Measurements from ENCODE around the gene NFATC2. TPM values are rescaled to one million over a fixed set of nuclear protein-coding genes. Genes with fewer than 3 reads are reported as not detected.

Gene NFATC2
- total RNA-seq, 1 experiment from 2014 or later, result 15.8 TPM

DNA sequence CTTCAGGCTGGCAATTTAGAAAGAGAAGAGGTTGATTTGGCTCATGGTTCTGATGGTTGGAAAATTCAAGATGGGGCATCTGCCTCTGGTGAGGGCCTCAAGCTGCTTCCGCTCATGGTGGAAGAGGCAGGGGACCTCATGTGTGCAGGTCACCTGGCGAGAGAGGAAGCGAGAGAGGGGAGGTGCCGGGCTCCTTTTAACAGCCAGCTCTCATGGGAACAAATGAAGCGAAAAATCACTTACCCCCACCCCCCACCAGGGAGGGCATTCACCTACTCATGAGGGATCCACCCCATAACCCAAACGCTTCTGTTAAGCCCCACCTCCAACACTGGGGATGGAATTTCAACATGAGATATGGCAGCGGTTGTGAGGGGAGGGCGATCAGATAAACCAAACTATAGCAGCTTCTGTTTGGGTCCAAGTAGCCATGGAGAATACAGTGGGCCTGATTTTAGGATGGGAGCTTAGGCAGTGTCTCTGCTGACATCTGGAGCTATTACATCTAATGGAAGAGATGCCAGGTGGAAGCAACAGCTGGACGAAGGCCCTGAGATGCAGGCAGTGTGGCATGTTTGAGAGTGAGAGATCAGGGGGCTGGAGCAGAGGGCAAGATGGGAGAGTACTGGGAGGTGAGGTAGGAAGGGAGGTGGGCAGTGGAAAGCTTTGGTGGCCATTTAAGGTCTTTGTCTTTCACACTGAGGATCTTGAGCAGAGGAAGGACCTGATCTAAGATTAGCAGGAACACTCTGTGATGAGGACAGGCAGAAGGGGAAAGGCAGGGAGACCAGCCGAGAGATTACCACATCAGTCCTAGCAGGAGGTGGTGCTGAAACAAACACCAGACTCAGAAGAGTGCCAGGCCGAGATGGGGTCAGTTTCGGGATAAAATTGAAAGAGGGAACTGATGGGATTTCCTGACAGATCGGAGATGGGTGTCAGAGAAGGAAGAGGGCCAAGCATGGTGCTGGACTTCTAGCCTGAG lies 161.8 kb downstream of the NFATC2 start:
- no peaks in the 10 kb centered on the region for H3K9me3 Mint-ChIP-seq (ENCODE audit: low read depth, unreplicated experiment)
- H3K4me1 Mint-ChIP-seq (ENCODE audit: low read depth, unreplicated experiment), result peaks cover 26% of the 10 kb centered on the region
- H3K36me3 Mint-ChIP-seq (ENCODE audit: insufficient read depth, unreplicated experiment), result no peaks in the 10 kb centered on the region
- H3K4me3 Mint-ChIP-seq (ENCODE audit: low read depth, unreplicated experiment), result no peak overlapping the region
- CTCF ChIA-PET, result interaction anchor here (1.3 kb wide), 1 partner anchor 9 kb away, joined by 3 read pairs; no protein-coding TSS in a partner anchor
- H3K27ac Mint-ChIP-seq (ENCODE audit: unreplicated experiment), result no peak overlapping the region
- H3K27me3 Mint-ChIP-seq (ENCODE audit: unreplicated experiment), result peaks cover 44% of the 10 kb centered on the region
- intact Hi-C loops (cut with micrococcal nuclease; ENCODE audit: unreplicated experiment), result no loop called here
- DNase-seq, result no peak
- BruUV-seq (replicated peaks), result no TSS peak
- TF ChIP-seq, protein P1, sequence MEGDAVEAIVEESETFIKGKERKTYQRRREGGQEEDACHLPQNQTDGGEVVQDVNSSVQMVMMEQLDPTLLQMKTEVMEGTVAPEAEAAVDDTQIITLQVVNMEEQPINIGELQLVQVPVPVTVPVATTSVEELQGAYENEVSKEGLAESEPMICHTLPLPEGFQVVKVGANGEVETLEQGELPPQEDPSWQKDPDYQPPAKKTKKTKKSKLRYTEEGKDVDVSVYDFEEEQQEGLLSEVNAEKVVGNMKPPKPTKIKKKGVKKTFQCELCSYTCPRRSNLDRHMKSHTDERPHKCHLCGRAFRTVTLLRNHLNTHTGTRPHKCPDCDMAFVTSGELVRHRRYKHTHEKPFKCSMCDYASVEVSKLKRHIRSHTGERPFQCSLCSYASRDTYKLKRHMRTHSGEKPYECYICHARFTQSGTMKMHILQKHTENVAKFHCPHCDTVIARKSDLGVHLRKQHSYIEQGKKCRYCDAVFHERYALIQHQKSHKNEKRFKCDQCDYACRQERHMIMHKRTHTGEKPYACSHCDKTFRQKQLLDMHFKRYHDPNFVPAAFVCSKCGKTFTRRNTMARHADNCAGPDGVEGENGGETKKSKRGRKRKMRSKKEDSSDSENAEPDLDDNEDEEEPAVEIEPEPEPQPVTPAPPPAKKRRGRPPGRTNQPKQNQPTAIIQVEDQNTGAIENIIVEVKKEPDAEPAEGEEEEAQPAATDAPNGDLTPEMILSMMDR (IDR thresholded peaks at IDR 0.05; ENCODE audit: unreplicated experiment), result no peak

DNA sequence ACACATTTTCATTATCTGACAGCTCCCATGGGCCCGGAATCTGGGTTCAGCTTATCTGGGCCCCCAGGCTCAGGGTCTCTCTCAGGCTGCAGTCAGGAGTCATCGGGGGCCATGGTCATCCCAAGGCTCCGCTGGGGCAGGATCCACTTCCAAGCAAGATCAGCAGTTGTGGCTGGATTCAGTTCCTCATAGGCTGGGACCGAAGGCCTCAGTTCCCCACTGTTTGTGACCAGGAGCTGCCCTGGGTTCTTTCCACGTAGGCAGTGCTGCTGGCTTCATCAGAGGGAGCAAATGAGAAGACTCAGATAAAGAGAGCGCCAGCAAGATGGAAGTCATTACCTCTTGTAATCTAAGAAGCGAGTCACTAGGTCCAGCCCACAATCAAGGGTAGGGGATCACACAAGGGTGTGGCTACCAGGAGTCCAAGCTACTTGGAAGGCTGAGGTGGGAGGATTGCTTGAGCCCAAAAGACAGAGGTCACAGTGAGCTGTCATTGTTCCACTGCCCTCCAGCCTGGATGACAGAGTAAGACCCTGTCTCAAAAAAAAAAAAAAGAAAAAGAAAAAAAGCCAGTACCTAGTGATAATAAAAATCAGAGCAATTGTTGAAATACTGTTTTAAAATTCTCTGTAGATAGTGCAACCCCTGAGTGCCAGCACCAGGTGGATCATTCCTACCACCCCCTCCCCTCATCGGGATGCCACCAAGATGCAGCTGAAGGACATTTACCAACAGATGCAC lies 162.7 kb downstream of the NFATC2 start:
- intact Hi-C loops (cut with micrococcal nuclease; ENCODE audit: unreplicated experiment), result no loop called here
- Mint-ChIP-seq H3K4me1 (ENCODE audit: low read depth, unreplicated experiment) (peaks cover 26% of the 10 kb centered on the region), H3K36me3 (ENCODE audit: insufficient read depth, unreplicated experiment) (no peaks in the 10 kb centered on the region), H3K4me3 (ENCODE audit: low read depth, unreplicated experiment) (no peak overlapping the region), H3K9me3 (ENCODE audit: low read depth, unreplicated experiment) (no peaks in the 10 kb centered on the region), H3K27ac (ENCODE audit: unreplicated experiment) (no peak overlapping the region), H3K27me3 (ENCODE audit: unreplicated experiment) (peaks cover 46% of the 10 kb centered on the region)
- TF ChIP-seq, protein P1 (IDR thresholded peaks at IDR 0.05; ENCODE audit: unreplicated experiment), result no peak
- no peak for DNase-seq
- CTCF ChIA-PET, result interaction anchor here (0.8 to 1.3 kb wide), 2 partner anchors 10 to 24 kb away, joined by 3 to 4 read pairs; no protein-coding TSS in a partner anchor
- no TSS peak for BruUV-seq (replicated peaks)

DNA sequence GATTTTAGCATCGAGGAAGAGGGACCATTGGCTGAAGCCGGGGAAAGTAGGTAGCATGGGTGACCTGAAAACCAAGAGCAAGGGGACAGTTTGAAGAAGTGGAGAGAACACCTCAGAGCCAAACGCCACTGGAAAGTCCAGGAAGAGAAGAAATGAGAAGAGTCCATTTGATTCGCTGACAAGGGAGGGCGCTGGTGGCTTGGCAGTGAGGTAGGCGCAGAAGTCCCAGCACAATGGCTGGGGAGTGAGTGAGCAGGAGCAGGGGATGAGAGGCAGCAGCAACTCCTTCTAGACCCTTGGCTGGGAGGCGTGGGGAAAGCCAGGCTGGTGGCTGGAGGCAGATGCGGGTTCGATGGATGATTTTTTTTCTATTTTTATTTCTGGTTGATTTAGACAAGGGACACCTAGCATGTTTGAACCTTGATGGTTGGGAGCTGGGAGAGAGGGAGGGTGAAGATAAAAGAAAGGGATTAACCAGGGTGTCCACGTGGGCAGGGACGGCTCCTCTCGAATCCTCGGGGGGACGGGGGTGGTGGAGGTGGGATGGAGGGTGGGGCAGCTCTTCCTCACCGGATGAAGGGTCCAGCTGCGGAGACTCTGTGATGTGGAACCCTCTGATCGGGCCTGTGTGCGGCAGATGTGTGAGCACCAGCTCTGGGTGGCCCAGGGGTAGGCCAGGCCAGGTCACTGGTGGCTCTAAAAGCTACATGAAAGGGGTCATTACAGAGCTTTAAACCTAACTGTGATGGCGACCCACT lies 164.2 kb downstream of the NFATC2 start:
- BruUV-seq (replicated peaks), result no TSS peak
- H3K4me1 Mint-ChIP-seq (ENCODE audit: low read depth, unreplicated experiment), result peaks cover 18% of the 10 kb centered on the region
- H3K36me3 Mint-ChIP-seq (ENCODE audit: insufficient read depth, unreplicated experiment), result no peaks in the 10 kb centered on the region
- intact Hi-C loops (cut with micrococcal nuclease; ENCODE audit: unreplicated experiment), result no loop called here
- no peak for DNase-seq
- CTCF ChIA-PET, result no interaction called here
- TF ChIP-seq, protein P1 (IDR thresholded peaks at IDR 0.05; ENCODE audit: unreplicated experiment), result no peak
- H3K27me3 Mint-ChIP-seq (ENCODE audit: unreplicated experiment), result peaks cover 46% of the 10 kb centered on the region
- H3K27ac Mint-ChIP-seq (ENCODE audit: unreplicated experiment), result no peak overlapping the region
- no peak overlapping the region for H3K4me3 Mint-ChIP-seq (ENCODE audit: low read depth, unreplicated experiment)
- H3K9me3 Mint-ChIP-seq (ENCODE audit: low read depth, unreplicated experiment), result no peaks in the 10 kb centered on the region

DNA sequence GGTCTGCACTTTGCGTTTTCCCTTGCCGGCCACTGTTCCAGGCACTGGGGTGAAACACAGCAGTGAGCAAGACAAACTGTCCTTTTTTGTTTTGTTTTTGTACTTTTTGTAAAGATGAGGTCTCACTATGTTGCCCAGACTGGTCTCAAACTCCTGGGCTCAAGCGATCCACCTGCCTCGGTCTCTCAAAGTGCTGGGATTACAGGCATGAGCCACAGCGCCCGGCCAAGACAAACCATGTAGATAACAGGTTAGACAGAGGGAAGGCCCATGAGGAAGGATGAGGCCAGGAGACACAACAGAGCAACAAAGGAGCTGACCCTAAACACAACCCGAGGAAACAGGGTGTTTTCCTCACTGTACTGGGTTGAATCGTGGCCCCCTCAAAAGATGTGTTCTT lies 165.4 kb downstream of the NFATC2 start:
- Mint-ChIP-seq H3K27ac (ENCODE audit: unreplicated experiment) (no peak overlapping the region), H3K27me3 (ENCODE audit: unreplicated experiment) (peaks cover 37% of the 10 kb centered on the region), H3K4me3 (ENCODE audit: low read depth, unreplicated experiment) (no peak overlapping the region), H3K9me3 (ENCODE audit: low read depth, unreplicated experiment) (no peaks in the 10 kb centered on the region), H3K4me1 (ENCODE audit: low read depth, unreplicated experiment) (peaks cover 6% of the 10 kb centered on the region), H3K36me3 (ENCODE audit: insufficient read depth, unreplicated experiment) (no peaks in the 10 kb centered on the region)
- CTCF ChIA-PET, result no interaction called here
- DNase-seq, result no peak
- BruUV-seq (replicated peaks), result no TSS peak
- TF ChIP-seq, protein P1 (IDR thresholded peaks at IDR 0.05; ENCODE audit: unreplicated experiment), result no peak
- intact Hi-C loops (cut with micrococcal nuclease; ENCODE audit: unreplicated experiment), result no loop called here
